CD8-positive, alpha-beta memory T cell (primary cell): ENCODE results near the gene NAA40. TPM values are rescaled to one million over a fixed set of nuclear protein-coding genes. Genes with fewer than 3 reads are reported as not detected.

Experiments used
- CTCF ChIA-PET: fragments of 350-600 bp; sonication (Branson Sonifier 250); formaldehyde crosslinking; loops from one replicate; lab custom pipeline; 2021; ENCODE audit warnings: antibody characterized with exemption; lab: Charles Lee
- POLR2A ChIA-PET: fragments of 350-600 bp; sonication (Branson Sonifier 250); formaldehyde crosslinking; loops from one replicate; lab custom pipeline; 2021; ENCODE audit warnings: antibody characterized with exemption; lab: Charles Lee
- DNase-seq, 5 donors: peaks; one replicate each; pipeline versions ENCODE4 v3.0.0 to v3.0.0-alpha.2; 2020 to 2022; ENCODE audit warnings: mixed read lengths in 1 of 5
- H3K27ac ChIP-seq: one replicate; pipeline ENCODE4 v1.7.0; 2013; ENCODE audit warnings: low read depth, mild to moderate bottlenecking, low read length, moderate library complexity
- H3K27me3 ChIP-seq: 2 replicates; pipeline ENCODE4 v1.7.0; 2013; ENCODE audit warnings: low read length, mild to moderate bottlenecking; ENCODE audit not compliant: insufficient read depth, poor library complexity, severe bottlenecking
- H3K36me3 ChIP-seq: 2 replicates; pipeline ENCODE4 v1.7.0; 2013; ENCODE audit warnings: mild to moderate bottlenecking, low read length, moderate library complexity; ENCODE audit not compliant: insufficient read depth
- H3K4me1 ChIP-seq: 2 replicates; pipeline ENCODE4 v1.7.0; 2013; ENCODE audit warnings: mild to moderate bottlenecking, low read length, moderate library complexity; ENCODE audit not compliant: insufficient read depth
- H3K4me3 ChIP-seq: 2 replicates; pipeline ENCODE4 v1.7.0; 2013; ENCODE audit warnings: mild to moderate bottlenecking, low read length
- H3K9me3 ChIP-seq: 2 replicates; pipeline ENCODE4 v1.7.0; 2013; ENCODE audit warnings: mild to moderate bottlenecking, low read length
- H3K27ac Mint-ChIP-seq, 8 donors: one replicate each; pipeline ENCODE4 v1.8.0; 2020 to 2021; ENCODE audit warnings: mixed read lengths in 8 of 8, mild to moderate bottlenecking in 6 of 8, inconsistent platforms in 3 of 8, moderate library complexity in 3 of 8
- H3K27me3 Mint-ChIP-seq, 2 donors: one replicate each; pipeline ENCODE4 v1.8.0; 2020 to 2021; ENCODE audit warnings: mixed read lengths in 2 of 2, mild to moderate bottlenecking in 1 of 2, moderate library complexity in 1 of 2
- H3K36me3 Mint-ChIP-seq, 3 donors: one replicate each; pipeline ENCODE4 v1.8.0; 2020 to 2021; ENCODE audit warnings: mixed read lengths in 3 of 3, inconsistent platforms in 1 of 3, mild to moderate bottlenecking in 1 of 3
- H3K4me1 Mint-ChIP-seq, 3 donors: one replicate each; pipeline ENCODE4 v1.8.0; 2020 to 2021; ENCODE audit warnings: mixed read lengths in 3 of 3, inconsistent platforms in 1 of 3, mild to moderate bottlenecking in 1 of 3
- H3K4me3 Mint-ChIP-seq, 7 donors: one replicate each; pipeline ENCODE4 v1.8.0; 2020 to 2021; ENCODE audit warnings: mixed read lengths in 7 of 7, mild to moderate bottlenecking in 6 of 7, moderate library complexity in 4 of 7, inconsistent platforms in 2 of 7
- H3K9me3 Mint-ChIP-seq, 5 donors: one replicate each; pipeline ENCODE4 v1.8.0; 2020 to 2022; ENCODE audit warnings: mixed read lengths in 5 of 5, mild to moderate bottlenecking in 3 of 5, moderate library complexity in 2 of 5, inconsistent platforms in 1 of 5
- polyA plus RNA-seq: library from polyadenylated mRNA; unstranded; fragments of 300-500 nt; fragmentation: Illumina TruSeq; gene quantifications from one replicate; pipeline ENCODE4 v1.2.3, GENCODE V29; 2021
- total RNA-seq, 2 experiments: library from RNA; stranded (reverse); gene quantifications; one replicate each; pipeline ENCODE4 v1.2.3, GENCODE V29; 2021

NAA40 gene
- total and polyA plus RNA-seq, 3 experiments from 2014 or later: 15.9 to 26.2 (median 20.2) TPM

- no peaks in the 10 kb centered on the region for H3K36me3 ChIP-seq
- no peak overlapping the region for H3K27ac ChIP-seq
- Mint-ChIP-seq H3K4me3 (no peak overlapping the region), H3K4me1 (no peaks in the 10 kb centered on the region), H3K9me3 (no peaks in the 10 kb centered on the region), H3K36me3 (no peaks in the 10 kb centered on the region), H3K27ac (peak overlapping the region in 1 of 8 donors; percentile 51), H3K27me3 (peaks cover 0 to 7% of the 10 kb centered on the region in 2 donors)
- H3K27me3 ChIP-seq: no peaks in the 10 kb centered on the region
- H3K4me1 ChIP-seq: no peaks in the 10 kb centered on the region
- ChIA-PET POLR2A (no interaction called here), CTCF (interaction anchor here (1.0 to 1.2 kb wide), 2 partner anchors 15 to 219 kb away, joined by 3 read pairs; no protein-coding TSS in a partner anchor)
- no peak overlapping the region for H3K4me3 ChIP-seq
- peak in 1 of 5 donors; percentile 33 for DNase-seq
- H3K9me3 ChIP-seq: no peaks in the 10 kb centered on the region
Measured at GRCh38 chr11:63931045-63931444, 7.8 kb upstream of the NAA40 start.

- no peaks in the 10 kb centered on the region for H3K36me3 ChIP-seq
- ChIA-PET POLR2A (no interaction called here), CTCF (interaction anchor here (1.0 kb wide), 1 partner anchor 219 kb away, joined by 3 read pairs; no protein-coding TSS in a partner anchor)
- no peak overlapping the region for H3K27ac Mint-ChIP-seq
- no peak overlapping the region for H3K4me3 Mint-ChIP-seq
- no peak for DNase-seq
- H3K27me3 ChIP-seq: no peaks in the 10 kb centered on the region
- H3K27me3 Mint-ChIP-seq: peaks cover 0 to 4% of the 10 kb centered on the region in 2 donors
- no peaks in the 10 kb centered on the region for H3K9me3 Mint-ChIP-seq
- no peaks in the 10 kb centered on the region for H3K4me1 ChIP-seq
- no peaks in the 10 kb centered on the region for H3K4me1 Mint-ChIP-seq
- H3K4me3 ChIP-seq: no peak overlapping the region
- H3K36me3 Mint-ChIP-seq: no peaks in the 10 kb centered on the region
- no peaks in the 10 kb centered on the region for H3K9me3 ChIP-seq
- no peak overlapping the region for H3K27ac ChIP-seq
Measured at GRCh38 chr11:63931876-63932275, 6.9 kb upstream of the NAA40 start.

GRCh38 chr11:63933459-63933858 is 5.3 kb upstream of the NAA40 start:
- no peak for DNase-seq
- Histone ChIP-seq H3K27me3 (no peaks in the 10 kb centered on the region), H3K4me1 (peaks cover 5% of the 10 kb centered on the region), H3K36me3 (no peaks in the 10 kb centered on the region), H3K9me3 (no peaks in the 10 kb centered on the region), H3K27ac (no peak overlapping the region), H3K4me3 (no peak overlapping the region)
- Mint-ChIP-seq H3K27ac (no peak overlapping the region), H3K27me3 (no peaks in the 10 kb centered on the region), H3K36me3 (peaks cover 0 to 2% (median 0%) of the 10 kb centered on the region in 3 donors), H3K4me3 (peak overlapping the region in 1 of 7 donors; percentile 9), H3K9me3 (no peaks in the 10 kb centered on the region), H3K4me1 (peaks cover 5 to 10% (median 6%) of the 10 kb centered on the region in 3 donors)
- POLR2A ChIA-PET: no interaction called here
- CTCF ChIA-PET: no interaction called here

- H3K27me3 ChIP-seq: no peaks in the 10 kb centered on the region
- H3K4me1 Mint-ChIP-seq: peaks cover 22 to 26% (median 26%) of the 10 kb centered on the region in 3 donors
- H3K4me3 Mint-ChIP-seq: peak overlapping the region; percentile 85 to 92 (median 89)
- peak overlapping the region; percentile 53 for H3K27ac ChIP-seq
- peak in 1 of 5 donors; percentile 29 for DNase-seq
- ChIA-PET CTCF (interaction anchor here (4.2 kb wide), 1 partner anchor 99 kb away, joined by 21 read pairs; the partner anchor contains the start of gene MARK2), POLR2A (interaction anchor here (0.6 kb wide), 2 partner anchors 93 to 1199 kb away, joined by 3 read pairs; no protein-coding TSS in a partner anchor)
- peaks cover 0 to 12% (median 0%) of the 10 kb centered on the region in 3 donors for H3K36me3 Mint-ChIP-seq
- H3K4me3 ChIP-seq: peak overlapping the region; percentile 87
- H3K4me1 ChIP-seq: peaks cover 15% of the 10 kb centered on the region
- no peaks in the 10 kb centered on the region for H3K9me3 ChIP-seq
- no peaks in the 10 kb centered on the region for H3K9me3 Mint-ChIP-seq
- H3K27ac Mint-ChIP-seq: peak overlapping the region; percentile 64 to 96 (median 92)
- H3K36me3 ChIP-seq: no peaks in the 10 kb centered on the region
- H3K27me3 Mint-ChIP-seq: no peaks in the 10 kb centered on the region
Measured at GRCh38 chr11:63937713-63938478, 906 bp upstream of the NAA40 start.

- no peaks in the 10 kb centered on the region for H3K9me3 ChIP-seq
- H3K27ac ChIP-seq: peak overlapping the region; percentile 59
- Mint-ChIP-seq H3K36me3 (peaks cover 0 to 16% (median 0%) of the 10 kb centered on the region in 3 donors), H3K27me3 (no peaks in the 10 kb centered on the region), H3K4me1 (peaks cover 28 to 33% (median 33%) of the 10 kb centered on the region in 3 donors), H3K4me3 (peak overlapping the region; percentile 85 to 92 (median 89)), H3K27ac (peak overlapping the region; percentile 57 to 97 (median 82)), H3K9me3 (no peaks in the 10 kb centered on the region)
- H3K36me3 ChIP-seq: no peaks in the 10 kb centered on the region
- DNase-seq: peak in 1 of 5 donors; percentile 22
- ChIA-PET POLR2A (interaction anchor here (1.0 kb wide), 2 partner anchors 12 to 101 kb away, joined by 4 to 5 read pairs; partner anchors contain the start of gene MARK2), CTCF (interaction anchor here (4.2 kb wide), 1 partner anchor 101 kb away, joined by 21 read pairs; the partner anchor contains the start of gene MARK2)
- H3K27me3 ChIP-seq: no peaks in the 10 kb centered on the region
- H3K4me3 ChIP-seq: peak overlapping the region; percentile 71
- H3K4me1 ChIP-seq: peaks cover 15% of the 10 kb centered on the region
Measured at GRCh38 chr11:63939397-63939891, 642 bp downstream of the NAA40 start.

- H3K27ac Mint-ChIP-seq: peak overlapping the region in 5 of 8 donors; percentile 12 to 74 (median 38)
- H3K4me1 ChIP-seq: peaks cover 15% of the 10 kb centered on the region
- no peaks in the 10 kb centered on the region for H3K27me3 ChIP-seq
- H3K4me3 Mint-ChIP-seq: peak overlapping the region in 6 of 7 donors; percentile 14 to 87 (median 78)
- ChIA-PET CTCF (no interaction called here), POLR2A (no interaction called here)
- no peak for DNase-seq
- no peak overlapping the region for H3K4me3 ChIP-seq
- H3K27ac ChIP-seq: no peak overlapping the region
- H3K27me3 Mint-ChIP-seq: no peaks in the 10 kb centered on the region
- no peaks in the 10 kb centered on the region for H3K36me3 ChIP-seq
- H3K4me1 Mint-ChIP-seq: peaks cover 29 to 37% (median 36%) of the 10 kb centered on the region in 3 donors
- no peaks in the 10 kb centered on the region for H3K9me3 Mint-ChIP-seq
- H3K9me3 ChIP-seq: no peaks in the 10 kb centered on the region
- H3K36me3 Mint-ChIP-seq: peaks cover 0 to 16% (median 0%) of the 10 kb centered on the region in 3 donors
Measured at GRCh38 chr11:63940786-63941185, 2.0 kb downstream of the NAA40 start.

GRCh38 chr11:63941901-63942300 is 3.1 kb downstream of the NAA40 start:
- H3K27me3 Mint-ChIP-seq: no peaks in the 10 kb centered on the region
- ChIA-PET CTCF (interaction anchor here (1.1 to 12.8 kb wide), 3 partner anchors 9 to 104 kb away, joined by 4 to 225 read pairs (median 4); partner anchors contain the start of gene MARK2), POLR2A (interaction anchor here (0.6 to 0.9 kb wide), 2 partner anchors 110 to 173 kb away, joined by 3 to 5 read pairs; no protein-coding TSS in a partner anchor)
- no peaks in the 10 kb centered on the region for H3K36me3 ChIP-seq
- no peaks in the 10 kb centered on the region for H3K27me3 ChIP-seq
- H3K9me3 ChIP-seq: no peaks in the 10 kb centered on the region
- no peak overlapping the region for H3K4me3 ChIP-seq
- no peaks in the 10 kb centered on the region for H3K9me3 Mint-ChIP-seq
- DNase-seq: no peak
- H3K4me1 ChIP-seq: peaks cover 15% of the 10 kb centered on the region
- no peak overlapping the region for H3K27ac ChIP-seq
- H3K4me3 Mint-ChIP-seq: peak overlapping the region in 1 of 7 donors; percentile 85
- peaks cover 30 to 39% (median 39%) of the 10 kb centered on the region in 3 donors for H3K4me1 Mint-ChIP-seq
- peaks cover 0 to 26% (median 0%) of the 10 kb centered on the region in 3 donors for H3K36me3 Mint-ChIP-seq
- H3K27ac Mint-ChIP-seq: peak overlapping the region in 4 of 8 donors; percentile 36 to 74 (median 54)
